Aorta (tissue), 5 donors: ENCODE results near the gene GIPC3. TPM values are rescaled to one million over a fixed set of nuclear protein-coding genes. Genes with fewer than 3 reads are reported as not detected.
A peak's percentile ranks its signal among the peaks of the same experiment; 100 is the strongest.

ENCODE experiments used
- ATAC-seq: fragments of 200-7000 bp; cut with Tn5 transposase; one replicate; pipeline ENCODE4 v1.9.1; 2022; ENCODE audit warnings: moderate library complexity; ENCODE audit not compliant: low FRiP score
- DNase-seq, 2 donors: peaks; one replicate each; pipeline ENCODE4 v3.0.0-alpha.2; 2020
- H3K27ac ChIP-seq, 2 donors: one replicate each; pipeline ENCODE4 v1.5.1; 2013; ENCODE audit warnings: low read length in 2 of 2, mild to moderate bottlenecking in 2 of 2, moderate library complexity in 2 of 2, control low read depth in 1 of 2, inconsistent platforms in 1 of 2, low read depth in 1 of 2
- H3K27me3 ChIP-seq, 2 donors: one replicate each; pipeline ENCODE4 v1.6.1; 2013; ENCODE audit warnings: control low read depth in 1 of 2, low read length in 1 of 2, mild to moderate bottlenecking in 1 of 2, moderate library complexity in 1 of 2; ENCODE audit not compliant: insufficient read depth in 2 of 2, control insufficient read depth in 1 of 2
- H3K36me3 ChIP-seq, 2 donors: one replicate each; pipeline ENCODE4 v1.6.1; 2013; ENCODE audit warnings: control low read depth in 1 of 2, low read length in 1 of 2, mild to moderate bottlenecking in 1 of 2; ENCODE audit not compliant: insufficient read depth in 2 of 2, control insufficient read depth in 1 of 2
- H3K4me1 ChIP-seq, 2 donors: one replicate each; pipeline ENCODE4 v1.6.1; 2013; ENCODE audit warnings: low read length in 2 of 2, control low read depth in 1 of 2, mild to moderate bottlenecking in 1 of 2, moderate library complexity in 1 of 2; ENCODE audit not compliant: insufficient read depth in 2 of 2, control insufficient read depth in 1 of 2
- H3K4me3 ChIP-seq, 2 donors: one replicate each; pipeline ENCODE4 v1.5.1; 2013; ENCODE audit warnings: low read length in 2 of 2, control low read depth in 1 of 2, mild to moderate bottlenecking in 1 of 2
- H3K9me3 ChIP-seq: one replicate; pipeline ENCODE4 v1.6.1; 2013; ENCODE audit warnings: mild to moderate bottlenecking, low read length; ENCODE audit not compliant: control insufficient read depth
- WGBS, 2 donors: extraction: QIAGEN DNeasy Blood & Tissue Kit; methylation state at CpG; one replicate each; pipeline ENCODE4 v1.1.7; 2013; 5-methylcytosine and 5-hydroxymethylcytosine counted together
- intact Hi-C, 2 donors: fragments of 100-400 bp; cut with DNase I; formaldehyde crosslinking; loops; one replicate each; pipeline versions ENCODE4 v1.14.2 to v1.15.0; 2022
- polyA plus RNA-seq, 2 donors: library from polyadenylated mRNA; stranded (reverse); fragments of 200-250 nt; gene quantifications; one replicate each; pipeline ENCODE4 v1.2.3, GENCODE V29; 2013
- total RNA-seq, 2 donors: library from RNA; stranded (reverse); fragmentation: NEBNext Ultra II Directional; extraction: Animal tissue kit (Norgen Biotek cat#: 25700); gene quantifications; one replicate each; pipeline ENCODE4 v1.2.1, GENCODE V29; 2021
- donor health status: healthy with polysubstance abuse.
- donor health status: Bipolar disorder and iron deficiency.
- donor health status: DM: no; HTN: no; CAD: no.
- donor health status: DM: no; HTN: no; CAD: no.
- donor health status: DM: yes; HTN: yes; CAD: no.

The GIPC3 gene
- total and polyA plus RNA-seq, 4 donors = 0.50 to 5.0 (median 2.0) TPM

DNA sequence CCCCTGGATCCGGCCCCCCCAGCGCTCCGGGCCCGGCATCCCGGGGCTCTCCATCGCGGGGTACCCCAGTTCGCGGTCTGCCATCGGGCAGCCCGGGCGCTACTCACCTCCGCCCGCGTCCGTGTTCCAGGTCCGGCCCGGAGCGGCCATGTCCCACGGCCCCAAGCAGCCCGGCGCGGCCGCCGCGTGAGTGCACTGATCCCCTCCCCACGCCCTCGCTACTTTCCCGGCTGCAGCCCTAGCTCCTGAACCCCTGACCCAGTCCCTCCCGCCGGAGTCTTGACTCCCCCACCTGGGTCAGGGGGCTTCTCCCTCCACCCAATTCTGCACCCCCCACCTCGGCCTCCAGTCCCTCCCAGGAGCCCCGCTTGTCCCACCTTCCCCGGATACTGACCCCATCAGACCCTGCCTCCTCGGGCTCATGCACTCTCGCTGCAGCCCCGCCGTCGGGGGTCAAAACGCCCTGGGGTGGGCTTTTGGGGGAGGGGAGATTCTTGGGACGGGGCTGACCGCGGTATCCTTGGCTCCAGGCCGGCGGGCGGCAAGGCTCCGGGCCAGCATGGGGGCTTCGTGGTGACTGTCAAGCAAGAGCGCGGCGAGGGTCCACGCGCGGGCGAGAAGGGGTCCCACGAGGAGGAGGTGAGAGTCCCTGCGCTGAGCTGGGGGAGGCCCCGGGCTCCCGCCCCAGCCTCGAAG, 12.0 kb upstream of the GIPC3 start:
- DNase-seq (peak; percentile 65 to 83), ATAC-seq (peak; percentile 20)
- Histone ChIP-seq H3K9me3 (no peaks in the 10 kb centered on the region), H3K36me3 (no peaks in the 10 kb centered on the region), H3K4me3 (peak overlapping the region; percentile 74 to 94), H3K4me1 (no peaks in the 10 kb centered on the region), H3K27me3 (no peaks in the 10 kb centered on the region), H3K27ac (peak overlapping the region in 1 of 2 donors; percentile 32)
- WGBS, 2 donors = 1 to 2% methylated on average over 42 to 60 of the region's 60 CpGs
- intact Hi-C loops = loop anchor here in 1 of 2 donors (5.0 kb wide), 1 partner anchor 34 kb away; the partner anchor contains the start of gene TBXA2R

DNA sequence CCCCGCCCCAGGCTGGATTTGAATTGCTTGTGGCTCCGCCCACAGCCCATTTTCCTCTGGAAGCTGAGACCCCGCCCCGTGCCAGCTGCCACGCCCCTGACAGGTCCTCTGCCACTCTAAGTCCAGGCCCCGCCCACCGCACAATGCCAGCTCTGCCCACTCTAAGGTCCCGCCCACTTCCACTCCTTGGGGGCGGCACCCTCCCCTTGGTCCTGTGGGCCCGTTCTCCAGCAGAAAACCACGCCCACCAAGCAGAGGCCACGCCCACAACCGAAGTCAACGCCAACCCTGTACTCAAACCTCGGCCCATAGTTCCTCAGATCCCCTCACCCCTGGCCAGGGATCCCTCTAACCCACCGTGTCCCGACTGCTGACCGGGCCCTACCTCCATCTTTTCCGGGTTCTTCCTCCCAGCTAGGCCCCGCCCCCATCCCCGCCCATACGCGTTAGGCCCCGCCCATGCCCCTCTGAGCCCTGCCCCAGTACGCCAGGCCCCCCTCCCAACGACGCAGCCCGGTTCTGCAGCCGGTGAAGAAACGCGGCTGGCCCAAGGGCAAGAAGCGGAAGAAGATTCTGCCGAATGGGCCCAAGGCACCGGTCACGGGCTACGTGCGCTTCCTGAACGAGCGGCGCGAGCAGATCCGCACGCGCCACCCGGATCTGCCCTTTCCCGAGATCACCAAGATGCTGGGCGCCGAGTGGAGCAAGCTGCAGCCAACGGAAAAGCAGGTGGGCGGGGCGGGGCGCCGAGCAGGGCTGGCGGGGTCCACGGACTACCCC, 11.2 kb upstream of the GIPC3 start:
- 60% methylated on average over 53 to 55 of the region's 55 CpGs for WGBS, 2 donors
- intact Hi-C loops = loop anchor here in 1 of 2 donors (5.0 kb wide), 1 partner anchor 33 kb away; the partner anchor contains the start of gene TBXA2R
- no peak overlapping the region for H3K27ac ChIP-seq

DNA sequence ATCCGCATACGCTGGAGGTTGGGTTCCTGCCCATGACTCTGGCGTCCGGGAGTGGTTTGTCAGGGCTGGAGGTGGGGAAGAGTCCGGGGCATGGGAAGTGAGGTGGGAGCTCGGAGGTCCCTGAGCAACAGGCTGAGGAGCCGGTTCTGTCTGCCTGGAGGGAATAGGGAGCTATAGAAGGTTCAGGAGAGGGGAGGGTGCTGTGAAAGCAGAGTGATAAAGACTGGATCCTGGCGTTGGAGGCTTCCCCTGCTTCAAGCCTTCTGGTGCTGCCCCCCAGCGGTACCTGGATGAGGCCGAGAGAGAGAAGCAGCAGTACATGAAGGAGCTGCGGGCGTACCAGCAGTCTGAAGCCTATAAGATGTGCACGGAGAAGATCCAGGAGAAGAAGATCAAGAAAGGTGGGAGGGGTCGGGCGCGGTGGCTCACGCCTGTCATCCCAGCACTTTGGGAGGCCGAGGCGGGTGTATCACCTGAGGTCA, 10.0 kb upstream of the GIPC3 start:
- 91 to 92% methylated on average over 19 of the region's 19 CpGs for WGBS, 2 donors
- H3K27ac ChIP-seq = no peak overlapping the region
- H3K27me3 ChIP-seq = no peaks in the 10 kb centered on the region
- no peaks in the 10 kb centered on the region for H3K9me3 ChIP-seq
- DNase-seq (no peak), ATAC-seq (no peak)
- no peak overlapping the region for H3K4me3 ChIP-seq
- intact Hi-C loops = no loop called here
- no peaks in the 10 kb centered on the region for H3K36me3 ChIP-seq
- peaks cover 0 to under 1% of the 10 kb centered on the region in 2 donors for H3K4me1 ChIP-seq

More for the DNA sequence above, 11.2 kb upstream of the GIPC3 start:
- Histone ChIP-seq H3K4me1 (no peaks in the 10 kb centered on the region), H3K9me3 (no peaks in the 10 kb centered on the region), H3K27me3 (no peaks in the 10 kb centered on the region), H3K36me3 (no peaks in the 10 kb centered on the region), H3K4me3 (no peak overlapping the region)
- DNase-seq = peak; percentile 95 to 96
- peak; percentile 1 for ATAC-seq

DNA sequence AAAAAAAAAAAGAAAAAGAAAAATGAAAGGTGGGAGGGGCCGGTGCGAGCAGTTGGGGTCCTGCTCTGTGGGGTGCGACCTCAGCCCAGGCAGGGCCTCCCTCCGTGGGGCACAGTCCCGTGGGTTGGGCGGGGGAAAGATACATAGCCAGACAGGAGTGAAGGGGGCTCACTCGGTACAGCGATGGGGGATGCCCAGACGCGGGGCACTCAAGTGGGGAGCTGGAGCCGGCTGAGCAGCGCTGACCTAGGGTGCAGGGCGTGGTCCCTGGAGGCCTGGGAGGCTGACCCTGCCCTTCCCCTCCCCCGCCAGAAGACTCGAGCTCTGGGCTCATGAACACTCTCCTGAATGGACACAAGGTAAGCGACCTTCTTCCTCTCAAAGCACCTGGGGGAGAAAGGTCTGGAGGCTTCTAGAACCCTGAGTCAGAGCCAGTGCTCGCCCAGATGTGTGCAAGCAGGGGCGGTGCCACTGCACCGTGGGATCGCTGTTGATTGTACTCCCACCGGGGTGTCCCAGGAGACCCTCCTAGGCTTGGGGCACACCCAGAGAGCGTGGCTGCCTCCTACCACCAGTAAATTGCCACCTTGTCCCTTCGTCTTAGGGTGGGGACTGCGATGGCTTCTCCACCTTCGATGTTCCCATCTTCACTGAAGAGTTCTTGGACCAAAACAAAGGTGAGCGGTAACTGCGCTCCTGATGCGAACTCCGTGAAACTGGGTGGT, 9.2 kb upstream of the GIPC3 start:
- no peaks in the 10 kb centered on the region for H3K27me3 ChIP-seq
- DNase-seq = peak in 1 of 2 donors; percentile 50
- intact Hi-C loops = no loop called here
- no peaks in the 10 kb centered on the region for H3K9me3 ChIP-seq
- H3K4me1 ChIP-seq = peaks cover 0 to 4% of the 10 kb centered on the region in 2 donors
- 85 to 89% methylated on average over 28 to 29 of the region's 29 CpGs for WGBS, 2 donors
- H3K4me3 ChIP-seq = no peak overlapping the region
- ATAC-seq = no peak
- no peaks in the 10 kb centered on the region for H3K36me3 ChIP-seq
- H3K27ac ChIP-seq = no peak overlapping the region

DNA sequence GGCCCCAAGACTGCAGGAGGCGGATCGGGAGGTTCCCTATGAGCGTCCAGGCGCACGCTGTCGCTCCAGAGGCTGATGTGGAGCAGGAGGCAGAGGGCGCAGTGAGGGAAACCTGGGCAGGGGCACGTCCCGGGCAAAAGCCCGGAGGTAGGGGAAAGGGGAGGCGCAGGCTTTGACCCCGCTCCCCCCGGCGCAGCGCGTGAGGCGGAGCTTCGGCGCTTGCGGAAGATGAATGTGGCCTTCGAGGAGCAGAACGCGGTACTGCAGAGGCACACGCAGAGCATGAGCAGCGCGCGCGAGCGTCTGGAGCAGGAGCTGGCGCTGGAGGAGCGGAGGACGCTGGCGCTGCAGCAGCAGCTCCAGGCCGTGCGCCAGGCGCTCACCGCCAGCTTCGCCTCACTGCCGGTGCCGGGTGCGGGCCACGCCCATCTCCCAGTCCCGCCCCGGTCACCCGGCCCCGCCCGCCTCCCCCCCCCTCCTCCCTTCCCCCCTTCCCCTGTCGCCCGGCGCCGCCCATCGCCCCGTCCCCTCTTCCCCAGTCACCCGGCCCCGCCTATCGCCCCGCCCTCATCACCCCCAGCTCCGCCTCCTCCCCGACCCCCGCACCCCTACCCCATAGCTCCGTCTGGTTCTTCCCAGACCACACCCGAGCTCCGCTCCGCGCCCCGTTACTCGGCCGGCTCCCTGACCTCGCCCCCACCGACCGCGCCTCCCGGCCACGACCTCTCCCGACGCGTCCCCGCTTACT, 8.4 kb upstream of the GIPC3 start:
- Histone ChIP-seq H3K27me3 (no peaks in the 10 kb centered on the region), H3K27ac (no peak overlapping the region), H3K36me3 (no peaks in the 10 kb centered on the region), H3K9me3 (no peaks in the 10 kb centered on the region), H3K4me3 (no peak overlapping the region), H3K4me1 (peaks cover 0 to 4% of the 10 kb centered on the region in 2 donors)
- DNase-seq = peak; percentile 79 to 86
- intact Hi-C loops = no loop called here
- 33 to 35% methylated on average over 49 to 72 of the region's 78 CpGs for WGBS, 2 donors
- no peak for ATAC-seq

DNA sequence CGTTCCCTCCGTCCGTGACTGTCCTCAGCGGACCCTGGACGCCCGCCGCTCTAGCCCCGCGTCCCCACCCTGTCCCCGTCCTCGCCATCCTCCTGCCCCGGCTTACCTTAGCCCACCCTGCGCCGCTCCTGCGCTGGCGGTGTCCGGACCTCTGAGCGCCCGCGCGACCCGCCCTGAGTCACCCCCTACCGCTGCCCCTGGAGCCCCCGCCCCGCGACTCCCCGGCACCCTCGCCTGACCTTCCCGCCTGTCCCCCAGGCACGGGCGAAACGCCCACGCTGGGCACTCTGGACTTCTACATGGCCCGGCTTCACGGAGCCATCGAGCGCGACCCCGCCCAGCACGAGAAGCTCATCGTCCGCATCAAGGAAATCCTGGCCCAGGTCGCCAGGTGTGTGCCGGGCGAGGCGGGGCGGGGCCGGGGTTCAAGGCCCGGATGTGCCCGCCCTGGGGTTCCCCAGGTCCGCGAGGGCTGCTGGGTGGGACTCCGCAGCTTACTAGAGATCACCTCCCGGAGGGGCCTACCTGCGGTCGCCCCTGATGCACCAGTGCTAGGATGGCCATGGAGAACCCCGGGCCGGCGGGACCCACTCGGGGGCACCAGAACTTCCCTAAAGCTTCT, 7.4 kb upstream of the GIPC3 start:
- H3K4me3 ChIP-seq = no peak overlapping the region
- no peaks in the 10 kb centered on the region for H3K27me3 ChIP-seq
- intact Hi-C loops = no loop called here
- H3K27ac ChIP-seq = no peak overlapping the region
- no peaks in the 10 kb centered on the region for H3K9me3 ChIP-seq
- no peaks in the 10 kb centered on the region for H3K36me3 ChIP-seq
- peaks cover 0 to 4% of the 10 kb centered on the region in 2 donors for H3K4me1 ChIP-seq
- DNase-seq = peak in 1 of 2 donors; percentile 56
- WGBS, 2 donors = 89 to 91% methylated on average over 54 to 60 of the region's 60 CpGs
- ATAC-seq = no peak

DNA sequence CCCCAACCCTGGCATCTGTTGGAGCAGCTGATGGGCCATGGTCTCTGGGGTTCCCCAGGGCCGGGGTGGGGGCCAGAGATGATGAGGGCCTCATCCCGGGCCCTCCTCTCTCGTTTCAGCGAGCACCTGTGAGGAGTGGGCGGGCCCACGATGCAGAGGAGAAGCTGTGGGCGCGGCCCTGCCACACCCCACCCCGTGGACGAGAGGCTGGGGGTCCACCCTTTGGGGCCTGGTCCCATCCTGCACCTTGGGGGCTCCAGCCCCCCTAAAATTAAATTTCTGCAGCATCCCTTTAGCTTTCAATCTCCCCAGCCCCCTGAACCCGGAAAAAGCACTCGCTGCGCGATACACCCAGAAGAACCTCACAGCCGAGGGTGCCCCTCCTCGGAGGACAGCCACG, 6.9 kb upstream of the GIPC3 start:
- 87 to 89% methylated on average over 17 of the region's 17 CpGs for WGBS, 2 donors
- Histone ChIP-seq H3K27me3 (no peaks in the 10 kb centered on the region), H3K9me3 (no peaks in the 10 kb centered on the region), H3K4me1 (peaks cover 0 to 4% of the 10 kb centered on the region in 2 donors), H3K27ac (no peak overlapping the region), H3K4me3 (no peak overlapping the region), H3K36me3 (no peaks in the 10 kb centered on the region)
- no peak for ATAC-seq
- intact Hi-C loops = no loop called here
- no peak for DNase-seq
